Osteocyte (in vitro differentiated cells): ENCODE results near the gene ZNF808. TPM values are rescaled to one million over a fixed set of nuclear protein-coding genes. Genes with fewer than 3 reads are reported as not detected.
"Not testable (repeated sequence)": the region's sequence is repeated elsewhere in the genome, so short reads cannot be mapped to it uniquely, and the experiment has no call there.

ENCODE experiments used
- DNase-seq: peaks from one replicate; pipeline ENCODE4 v3.0.0; 2021; ENCODE audit warnings: mixed read lengths; ENCODE audit not compliant: unreplicated experiment; ENCODE audit errors: extremely low spot score
- H3K27ac Mint-ChIP-seq: one replicate; pipeline ENCODE4 v1.8.0; 2021; ENCODE audit warnings: mild to moderate bottlenecking, mixed read lengths; ENCODE audit not compliant: unreplicated experiment
- H3K27me3 Mint-ChIP-seq: one replicate; pipeline ENCODE4 v1.8.0; 2021; ENCODE audit warnings: mixed read lengths; ENCODE audit not compliant: unreplicated experiment
- H3K36me3 Mint-ChIP-seq: one replicate; pipeline ENCODE4 v1.8.0; 2021; ENCODE audit warnings: mixed read lengths; ENCODE audit not compliant: unreplicated experiment
- H3K4me1 Mint-ChIP-seq: one replicate; pipeline ENCODE4 v1.8.0; 2021; ENCODE audit warnings: mixed read lengths; ENCODE audit not compliant: unreplicated experiment
- H3K4me3 Mint-ChIP-seq: one replicate; pipeline ENCODE4 v1.8.0; 2021; ENCODE audit warnings: mild to moderate bottlenecking, moderate library complexity, mixed read lengths; ENCODE audit not compliant: unreplicated experiment
- H3K9me3 Mint-ChIP-seq: one replicate; pipeline ENCODE4 v1.8.0; 2021; ENCODE audit warnings: mixed read lengths; ENCODE audit not compliant: unreplicated experiment
- total RNA-seq: library from RNA; stranded (reverse); gene quantifications from 2 replicates; pipeline ENCODE4 v1.2.1, GENCODE V29; 2021
- TF ChIP-seq, protein P1 (sequence below): fragments of 200-600 bp; sonication (generic); IDR thresholded peaks from 2 replicates; pipeline ENCODE4 v1.5.0; 2021; ENCODE audit warnings: antibody characterized with exemption, mild to moderate bottlenecking, moderate library complexity

Gene ZNF808
- total RNA-seq, 1 donor from 2014 or later, result 22.8 TPM

DNA sequence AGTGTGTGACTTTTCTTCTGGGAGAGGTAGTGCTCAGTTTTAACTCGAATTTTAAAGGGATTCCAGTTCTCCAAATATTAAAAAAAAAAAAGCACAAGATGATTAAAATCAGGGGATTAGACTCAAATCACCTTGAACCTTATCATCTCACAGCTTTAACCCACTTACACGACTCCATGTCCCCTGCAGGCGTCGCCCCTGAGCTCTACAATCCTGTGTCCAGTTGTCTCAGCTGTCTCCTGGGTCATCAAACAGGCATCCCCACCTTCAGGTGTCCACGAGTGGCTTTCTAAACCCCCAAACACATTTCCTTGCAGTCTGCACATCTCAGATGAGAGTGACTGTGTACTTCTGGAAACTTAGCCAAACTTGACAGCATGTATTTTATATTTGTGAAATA lies 14.1 kb downstream of the ZNF808 start:
- no peak overlapping the region for H3K27ac Mint-ChIP-seq
- H3K36me3 Mint-ChIP-seq, result peaks cover 53% of the 10 kb centered on the region
- peaks cover 18% of the 10 kb centered on the region for H3K9me3 Mint-ChIP-seq
- TF ChIP-seq, protein P1, sequence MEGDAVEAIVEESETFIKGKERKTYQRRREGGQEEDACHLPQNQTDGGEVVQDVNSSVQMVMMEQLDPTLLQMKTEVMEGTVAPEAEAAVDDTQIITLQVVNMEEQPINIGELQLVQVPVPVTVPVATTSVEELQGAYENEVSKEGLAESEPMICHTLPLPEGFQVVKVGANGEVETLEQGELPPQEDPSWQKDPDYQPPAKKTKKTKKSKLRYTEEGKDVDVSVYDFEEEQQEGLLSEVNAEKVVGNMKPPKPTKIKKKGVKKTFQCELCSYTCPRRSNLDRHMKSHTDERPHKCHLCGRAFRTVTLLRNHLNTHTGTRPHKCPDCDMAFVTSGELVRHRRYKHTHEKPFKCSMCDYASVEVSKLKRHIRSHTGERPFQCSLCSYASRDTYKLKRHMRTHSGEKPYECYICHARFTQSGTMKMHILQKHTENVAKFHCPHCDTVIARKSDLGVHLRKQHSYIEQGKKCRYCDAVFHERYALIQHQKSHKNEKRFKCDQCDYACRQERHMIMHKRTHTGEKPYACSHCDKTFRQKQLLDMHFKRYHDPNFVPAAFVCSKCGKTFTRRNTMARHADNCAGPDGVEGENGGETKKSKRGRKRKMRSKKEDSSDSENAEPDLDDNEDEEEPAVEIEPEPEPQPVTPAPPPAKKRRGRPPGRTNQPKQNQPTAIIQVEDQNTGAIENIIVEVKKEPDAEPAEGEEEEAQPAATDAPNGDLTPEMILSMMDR, result no peak
- no peaks in the 10 kb centered on the region for H3K27me3 Mint-ChIP-seq
- no peak for DNase-seq
- peaks cover 2% of the 10 kb centered on the region for H3K4me1 Mint-ChIP-seq
- no peak overlapping the region for H3K4me3 Mint-ChIP-seq

DNA sequence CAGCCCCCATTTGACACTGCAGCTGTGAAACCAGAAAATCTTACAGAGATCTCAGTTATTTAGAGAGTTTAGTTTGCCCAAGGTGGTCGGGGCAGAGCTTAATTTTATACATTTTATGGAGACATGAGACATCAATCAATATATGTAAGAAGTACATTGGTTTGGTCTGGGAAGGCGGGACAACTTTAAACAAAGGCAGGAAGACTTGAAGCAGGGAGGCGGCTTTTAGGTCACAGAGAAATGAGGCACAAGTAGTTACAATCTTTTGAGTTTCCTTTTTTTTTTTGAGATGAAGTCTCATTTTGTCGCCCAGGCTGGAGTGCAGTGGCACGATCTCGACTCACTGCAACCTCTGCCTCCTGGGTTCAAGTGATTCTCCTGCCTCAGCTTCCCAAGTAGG lies 15.1 kb downstream of the ZNF808 start:
- not testable (repeated sequence) for DNase-seq, H3K4me1 Mint-ChIP-seq, H3K4me3 Mint-ChIP-seq, H3K27ac Mint-ChIP-seq, H3K27me3 Mint-ChIP-seq
- peaks cover 18% of the 10 kb centered on the region for H3K9me3 Mint-ChIP-seq
- peaks cover 62% of the 10 kb centered on the region for H3K36me3 Mint-ChIP-seq

DNA sequence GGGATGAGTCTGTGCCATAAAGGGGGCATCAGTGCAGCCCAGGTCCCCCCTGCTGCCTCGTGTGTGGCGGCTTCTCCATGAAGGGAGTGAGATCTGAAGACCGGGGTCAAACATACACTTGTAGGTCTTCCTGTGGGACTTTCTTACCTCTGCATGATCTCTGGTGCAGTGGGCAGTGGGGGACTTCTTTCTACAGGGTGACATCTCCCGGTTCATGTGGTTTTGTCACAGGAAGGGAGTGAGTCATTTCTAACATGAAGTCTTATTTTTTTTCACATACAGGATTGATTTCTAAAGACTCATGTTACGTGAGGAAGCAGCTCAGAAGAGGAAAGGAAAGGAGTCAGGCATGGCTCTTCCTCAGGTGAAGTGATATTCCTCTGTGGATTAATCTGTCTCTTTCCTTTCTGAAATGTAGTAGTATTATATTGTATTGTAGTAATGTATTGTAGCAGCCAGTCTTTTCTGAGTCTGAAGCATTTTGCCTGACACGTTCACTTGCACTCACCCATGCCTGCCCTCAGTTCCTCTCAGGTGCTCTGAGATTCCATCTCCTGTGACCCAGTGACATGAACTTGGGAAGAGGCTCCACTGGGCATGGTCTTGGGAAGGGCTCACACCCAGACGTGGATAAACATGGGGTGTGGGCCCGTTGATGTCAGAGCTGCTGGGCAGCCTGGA lies 15.7 kb downstream of the ZNF808 start:
- Mint-ChIP-seq H3K4me1 (no peaks in the 10 kb centered on the region), H3K4me3 (no peak overlapping the region), H3K27ac (no peak overlapping the region), H3K36me3 (peaks cover 68% of the 10 kb centered on the region), H3K9me3 (peaks cover 18% of the 10 kb centered on the region), H3K27me3 (no peaks in the 10 kb centered on the region)
- TF ChIP-seq, protein P1, result no peak
- DNase-seq, result no peak

DNA sequence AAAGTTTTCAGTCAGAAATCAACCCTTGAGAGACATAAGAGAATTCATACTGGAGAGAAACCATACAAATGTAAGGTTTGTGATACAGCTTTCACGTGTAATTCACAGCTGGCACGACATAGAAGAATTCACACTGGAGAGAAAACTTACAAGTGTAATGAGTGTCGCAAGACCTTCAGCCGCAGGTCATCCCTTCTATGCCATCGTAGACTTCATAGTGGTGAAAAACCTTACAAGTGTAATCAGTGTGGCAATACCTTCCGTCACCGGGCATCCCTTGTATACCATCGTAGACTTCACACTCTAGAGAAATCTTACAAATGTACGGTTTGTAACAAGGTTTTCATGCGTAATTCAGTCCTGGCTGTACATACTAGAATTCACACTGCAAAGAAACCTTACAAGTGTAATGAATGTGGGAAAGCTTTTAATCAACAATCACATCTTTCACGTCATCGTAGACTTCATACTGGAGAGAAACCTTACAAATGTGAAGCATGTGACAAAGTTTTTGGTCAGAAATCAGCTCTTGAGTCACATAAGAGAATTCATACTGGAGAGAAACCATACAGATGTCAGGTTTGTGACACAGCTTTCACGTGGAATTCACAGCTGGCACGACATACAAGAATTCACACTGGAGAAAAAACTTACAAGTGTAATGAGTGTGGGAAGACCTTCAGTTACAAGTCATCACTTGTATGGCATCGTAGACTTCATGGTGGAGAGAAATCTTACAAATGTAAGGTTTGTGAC lies 26.9 kb downstream of the ZNF808 start:
- Mint-ChIP-seq H3K4me1 (no peaks in the 10 kb centered on the region), H3K27ac (no peak overlapping the region), H3K36me3 (peaks cover 72% of the 10 kb centered on the region), H3K27me3 (no peaks in the 10 kb centered on the region), H3K9me3 (peaks cover 52% of the 10 kb centered on the region), H3K4me3 (no peak overlapping the region)
- TF ChIP-seq, protein P1, result no peak
- DNase-seq, result no peak

DNA sequence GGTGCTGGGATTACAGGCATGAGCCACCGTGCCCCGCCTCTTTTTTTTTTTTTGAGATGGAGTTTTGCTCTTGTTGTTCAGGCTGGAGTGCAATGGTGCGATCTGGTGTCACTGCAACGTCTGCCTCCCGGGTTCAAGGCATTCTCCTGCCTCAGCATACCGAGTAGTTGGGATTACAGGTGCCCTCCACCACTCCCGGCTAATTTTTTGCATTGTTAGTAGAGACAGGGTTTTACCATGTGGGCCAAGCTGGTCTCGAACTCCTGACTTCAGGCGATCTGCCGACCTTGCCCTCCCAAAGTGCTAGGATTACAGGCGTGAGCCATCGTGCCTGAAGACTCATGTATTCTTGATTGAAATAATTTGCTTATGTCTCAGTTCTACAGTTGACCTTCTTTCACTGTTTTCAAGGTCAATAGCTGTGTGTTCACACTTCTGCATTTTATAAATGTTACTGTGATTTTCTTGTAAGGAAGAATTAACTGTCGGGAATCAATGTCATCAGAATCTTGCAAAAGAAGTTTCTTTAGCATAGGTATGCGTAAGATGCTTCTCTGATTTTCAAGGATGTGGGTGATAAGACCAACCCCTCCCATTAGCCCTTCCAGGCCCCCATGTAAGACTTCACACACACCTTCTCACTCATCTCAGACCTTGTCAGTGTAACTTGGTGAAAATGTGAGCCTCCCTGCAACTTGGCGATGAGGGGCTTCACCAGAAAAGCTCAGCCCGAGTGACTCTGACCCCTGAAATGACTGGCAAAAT lies 29.9 kb downstream of the ZNF808 start:
- Mint-ChIP-seq H3K4me1 (no peaks in the 10 kb centered on the region), H3K9me3 (peaks cover 56% of the 10 kb centered on the region), H3K27me3 (no peaks in the 10 kb centered on the region), H3K27ac (no peak overlapping the region), H3K4me3 (no peak overlapping the region), H3K36me3 (peaks cover 74% of the 10 kb centered on the region)
- TF ChIP-seq, protein P1, result no peak
- no peak for DNase-seq

DNA sequence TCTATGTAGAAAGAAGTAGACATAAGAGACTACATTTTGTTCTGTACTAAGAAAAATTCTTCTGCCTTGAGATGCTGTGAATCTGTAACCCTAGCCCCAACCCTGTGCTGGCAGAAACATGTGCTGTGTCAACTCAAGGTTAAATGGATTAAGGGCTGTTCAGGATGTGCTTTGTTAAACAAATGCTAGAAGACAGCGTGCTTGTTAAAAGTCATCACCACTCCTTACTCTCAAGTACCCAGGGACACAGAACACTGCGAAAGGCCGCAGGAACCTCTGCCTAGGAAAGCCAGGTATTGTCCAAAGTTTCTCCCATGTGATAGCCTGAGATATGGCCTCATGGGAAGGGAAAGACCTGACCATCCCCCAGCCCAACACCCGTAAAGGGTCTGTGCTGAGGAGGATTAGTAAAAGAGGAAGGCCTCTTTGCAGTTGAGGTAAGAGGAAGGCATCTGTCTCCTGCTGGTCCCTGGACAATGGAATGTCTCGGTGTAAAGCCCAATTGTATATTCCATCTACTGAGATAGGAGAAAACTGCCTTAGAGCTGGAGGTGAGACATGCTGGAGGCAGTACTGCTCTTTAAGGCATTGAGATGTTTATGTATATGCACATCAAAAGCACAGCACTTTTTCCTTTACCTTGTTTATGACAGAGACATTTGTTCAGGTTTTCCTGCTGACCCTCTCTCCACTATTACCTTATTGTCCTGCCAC lies 31.4 kb downstream of the ZNF808 start:
- DNase-seq, H3K4me1 Mint-ChIP-seq, H3K27me3 Mint-ChIP-seq, H3K4me3 Mint-ChIP-seq, H3K27ac Mint-ChIP-seq: not testable (repeated sequence)
- peaks cover 69% of the 10 kb centered on the region for H3K36me3 Mint-ChIP-seq
- peaks cover 51% of the 10 kb centered on the region for H3K9me3 Mint-ChIP-seq

DNA sequence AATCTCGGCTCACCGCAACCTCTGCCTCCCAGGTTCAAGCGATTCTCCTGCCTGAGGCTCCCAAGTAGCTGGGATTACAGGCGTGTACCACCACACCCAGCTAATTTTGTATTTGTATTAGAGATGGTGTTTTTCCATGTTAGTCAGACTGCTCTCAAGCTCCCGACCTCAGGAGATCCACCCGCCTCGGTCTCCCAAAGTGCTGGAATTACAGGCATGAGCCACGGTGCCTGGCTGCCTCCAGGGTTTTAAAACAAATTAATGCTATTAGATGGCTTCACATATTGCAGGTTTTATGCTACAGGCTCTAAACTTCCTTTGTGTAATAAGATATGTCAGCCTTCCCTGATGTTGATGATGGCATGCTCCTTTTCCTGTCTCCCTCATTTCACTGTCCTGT lies 34.1 kb downstream of the ZNF808 start:
- Mint-ChIP-seq H3K9me3 (peaks cover 40% of the 10 kb centered on the region), H3K36me3 (peaks cover 60% of the 10 kb centered on the region)
- H3K27ac Mint-ChIP-seq, H3K27me3 Mint-ChIP-seq, H3K4me3 Mint-ChIP-seq, H3K4me1 Mint-ChIP-seq, DNase-seq: not testable (repeated sequence)
